MCF 10A (cell line): ENCODE data around the gene FFAR1. TPM values are rescaled to one million over a fixed set of nuclear protein-coding genes. Genes with fewer than 3 reads are reported as not detected.

ENCODE experiments used
- BruUV-seq: library from RNA; stranded (reverse); fragments of 400-500 nt; replicated peaks from 2 replicates; lab custom pipeline; 2021; lab: Mats Ljungman, UMichigan
- CTCF ChIA-PET: fragments of 300-600 bp; sonication (Branson Sonifier 250); formaldehyde crosslinking; extraction: SDS; loops from one replicate; lab custom pipeline; 2021; ENCODE audit warnings: antibody characterized with exemption, inconsistent platforms; lab: Yijun Ruan, JAX
- POLR2A ChIA-PET: fragments of 300-600, 350-650 bp; sonication (Branson Sonifier 250); formaldehyde crosslinking; extraction: SDS; loops from one replicate; lab custom pipeline; 2020; ENCODE audit warnings: antibody characterized with exemption, inconsistent platforms; lab: Yijun Ruan, JAX
- DNase-seq: peaks from one replicate; pipeline ENCODE4 v3.0.0-alpha.2; 2018; ENCODE audit not compliant: unreplicated experiment
- H3K27ac Mint-ChIP-seq: one replicate; pipeline ENCODE4 v1.8.0; 2022; ENCODE audit warnings: mild to moderate bottlenecking, low read depth, mixed read lengths; ENCODE audit not compliant: unreplicated experiment
- H3K27me3 Mint-ChIP-seq: one replicate; pipeline ENCODE4 v1.8.0; 2022; ENCODE audit warnings: mixed read lengths; ENCODE audit not compliant: insufficient read depth, unreplicated experiment
- H3K36me3 Mint-ChIP-seq: one replicate; pipeline ENCODE4 v1.8.0; 2022; ENCODE audit warnings: mild to moderate bottlenecking, moderate library complexity, mixed read lengths; ENCODE audit not compliant: insufficient read depth, unreplicated experiment
- H3K4me1 Mint-ChIP-seq: one replicate; pipeline ENCODE4 v1.8.0; 2022; ENCODE audit warnings: mixed read lengths; ENCODE audit not compliant: insufficient read depth, unreplicated experiment
- H3K4me3 Mint-ChIP-seq: one replicate; pipeline ENCODE4 v1.8.0; 2022; ENCODE audit warnings: mild to moderate bottlenecking, moderate library complexity, mixed read lengths; ENCODE audit not compliant: unreplicated experiment
- H3K9me3 Mint-ChIP-seq: one replicate; pipeline ENCODE4 v1.8.0; 2022; ENCODE audit warnings: mixed read lengths; ENCODE audit not compliant: unreplicated experiment
- intact Hi-C: fragments of 100-400 bp; cut with micrococcal nuclease; formaldehyde crosslinking; loops from 2 replicates; pipeline ENCODE4 v1.14.1; 2022
- total RNA-seq: library from RNA; stranded (reverse); gene quantifications from 2 replicates; pipeline ENCODE4 v1.2.3, GENCODE V29; 2022
- TF ChIP-seq, protein P1 (sequence below): fragments of 200-600 bp; IDR thresholded peaks from one replicate; pipeline ENCODE4 v1.8.0; 2022; ENCODE audit warnings: antibody characterized with exemption, mild to moderate bottlenecking; ENCODE audit not compliant: unreplicated experiment

The FFAR1 gene
- total RNA-seq, 1 experiment from 2014 or later, result not detected

DNA sequence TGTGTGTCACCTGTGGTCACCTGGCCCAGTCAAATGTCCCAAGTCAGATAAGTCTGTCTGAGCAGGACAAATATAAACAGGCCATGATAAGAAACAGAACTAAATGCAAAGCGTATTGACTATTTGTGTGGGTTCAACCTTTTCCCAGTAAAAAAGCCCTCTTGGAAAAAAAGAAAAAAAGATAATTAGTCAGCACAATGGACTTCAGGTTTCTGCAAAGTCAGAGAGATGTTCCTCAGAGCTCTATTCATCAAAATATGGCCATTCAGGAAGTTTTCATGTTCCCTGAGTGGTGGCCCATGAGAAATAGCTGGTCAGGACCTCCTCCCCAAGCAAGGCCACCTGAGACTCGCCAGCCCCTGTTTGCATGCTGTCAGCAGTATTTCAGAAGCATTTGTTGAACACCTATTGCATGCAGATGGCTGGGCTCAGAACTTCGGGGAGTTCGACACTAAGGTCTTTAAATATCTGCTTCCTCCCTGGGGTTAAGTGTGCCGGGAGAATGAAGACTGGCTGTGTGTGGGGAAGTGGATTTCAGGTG lies 13.2 kb downstream of the FFAR1 start:
- intact Hi-C loops, result no loop called here
- TF ChIP-seq, protein P1, sequence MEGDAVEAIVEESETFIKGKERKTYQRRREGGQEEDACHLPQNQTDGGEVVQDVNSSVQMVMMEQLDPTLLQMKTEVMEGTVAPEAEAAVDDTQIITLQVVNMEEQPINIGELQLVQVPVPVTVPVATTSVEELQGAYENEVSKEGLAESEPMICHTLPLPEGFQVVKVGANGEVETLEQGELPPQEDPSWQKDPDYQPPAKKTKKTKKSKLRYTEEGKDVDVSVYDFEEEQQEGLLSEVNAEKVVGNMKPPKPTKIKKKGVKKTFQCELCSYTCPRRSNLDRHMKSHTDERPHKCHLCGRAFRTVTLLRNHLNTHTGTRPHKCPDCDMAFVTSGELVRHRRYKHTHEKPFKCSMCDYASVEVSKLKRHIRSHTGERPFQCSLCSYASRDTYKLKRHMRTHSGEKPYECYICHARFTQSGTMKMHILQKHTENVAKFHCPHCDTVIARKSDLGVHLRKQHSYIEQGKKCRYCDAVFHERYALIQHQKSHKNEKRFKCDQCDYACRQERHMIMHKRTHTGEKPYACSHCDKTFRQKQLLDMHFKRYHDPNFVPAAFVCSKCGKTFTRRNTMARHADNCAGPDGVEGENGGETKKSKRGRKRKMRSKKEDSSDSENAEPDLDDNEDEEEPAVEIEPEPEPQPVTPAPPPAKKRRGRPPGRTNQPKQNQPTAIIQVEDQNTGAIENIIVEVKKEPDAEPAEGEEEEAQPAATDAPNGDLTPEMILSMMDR, result no peak
- ChIA-PET CTCF (no interaction called here), POLR2A (interaction anchor here (0.8 kb wide), 1 partner anchor 81 kb away, joined by 3 read pairs; no protein-coding TSS in a partner anchor)
- no TSS peak for BruUV-seq
- Mint-ChIP-seq H3K4me3 (no peak overlapping the region), H3K36me3 (no peaks in the 10 kb centered on the region), H3K27ac (no peak overlapping the region), H3K9me3 (no peaks in the 10 kb centered on the region), H3K4me1 (peaks cover 6% of the 10 kb centered on the region), H3K27me3 (peaks cover 80% of the 10 kb centered on the region)
- no peak for DNase-seq

DNA sequence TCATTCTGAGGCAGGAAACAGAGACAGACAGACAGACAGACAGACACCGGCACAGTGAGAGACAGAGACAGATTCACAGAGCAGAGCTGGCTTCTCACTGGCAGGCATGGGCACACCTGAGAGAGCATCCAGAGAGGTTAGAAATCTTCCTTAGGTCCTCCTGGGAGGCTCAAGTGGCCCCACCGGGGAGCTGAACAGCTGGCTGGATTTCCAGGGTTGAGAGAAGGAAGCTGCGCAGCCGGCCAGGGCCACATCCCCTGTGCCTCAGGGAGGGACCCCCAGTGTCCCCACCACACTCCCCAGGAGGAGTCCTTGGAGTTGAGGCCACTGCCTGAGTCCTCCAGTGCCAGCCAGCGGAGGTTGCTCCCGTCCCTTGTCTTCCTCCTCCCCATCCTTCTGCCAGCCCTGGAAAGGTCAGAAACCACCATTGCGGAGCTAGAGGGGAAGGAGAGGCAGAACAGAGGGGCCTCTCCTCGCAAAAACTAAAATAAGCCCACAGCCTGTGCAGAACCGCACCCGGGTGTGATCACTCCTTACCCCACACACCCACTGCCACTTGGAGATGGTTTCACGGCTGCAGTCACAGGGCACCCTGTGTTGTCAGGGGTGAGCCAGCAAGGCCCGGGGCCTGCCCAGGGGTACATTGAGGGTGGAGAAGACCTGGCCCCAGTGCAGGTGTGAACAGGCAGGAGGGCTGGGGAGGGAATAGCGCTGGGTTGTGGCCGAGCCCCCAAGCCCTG lies 14.7 kb downstream of the FFAR1 start:
- TF ChIP-seq, protein P1, result no peak
- intact Hi-C loops, result no loop called here
- DNase-seq, result no peak
- Mint-ChIP-seq H3K27ac (no peak overlapping the region), H3K36me3 (no peaks in the 10 kb centered on the region), H3K9me3 (no peaks in the 10 kb centered on the region), H3K27me3 (peaks cover 80% of the 10 kb centered on the region), H3K4me3 (no peak overlapping the region), H3K4me1 (peaks cover 6% of the 10 kb centered on the region)
- BruUV-seq, result no TSS peak
- CTCF ChIA-PET, result interaction anchor here (0.6 to 1.8 kb wide), 3 partner anchors 9 to 133 kb away, joined by 3 to 6 read pairs (median 3); no protein-coding TSS in a partner anchor
- POLR2A ChIA-PET, result no interaction called here

DNA sequence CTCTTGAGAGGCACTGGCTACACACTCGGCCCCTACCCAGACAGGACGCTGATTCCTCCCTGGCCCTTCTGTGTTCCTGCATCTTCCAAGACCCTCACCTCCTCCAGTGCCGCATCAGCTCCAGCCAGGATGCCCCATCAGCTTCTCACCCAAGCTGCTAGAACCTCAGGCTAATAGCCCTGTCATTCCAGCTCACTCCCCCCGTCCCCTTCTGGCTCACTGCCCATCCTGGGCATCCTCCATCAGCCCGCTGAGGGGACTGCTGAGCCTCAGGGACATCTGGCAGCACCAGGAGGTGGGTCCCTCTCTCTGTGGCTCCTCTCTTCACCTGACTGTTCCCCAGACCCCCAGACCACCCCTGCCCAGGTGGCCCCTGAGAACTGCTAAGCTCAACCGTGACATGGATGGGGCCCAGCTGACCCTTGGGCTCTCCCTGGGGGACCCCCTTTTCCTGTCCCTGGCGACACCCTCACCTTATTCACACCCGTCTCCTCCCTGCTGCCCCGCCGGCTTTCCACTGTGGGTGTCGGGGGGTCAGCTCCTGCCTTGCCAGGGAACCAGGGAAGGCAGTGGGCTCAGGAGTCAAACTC lies 15.4 kb downstream of the FFAR1 start:
- POLR2A ChIA-PET, result no interaction called here
- Mint-ChIP-seq H3K9me3 (no peaks in the 10 kb centered on the region), H3K27me3 (peaks cover 80% of the 10 kb centered on the region), H3K4me1 (peaks cover 4% of the 10 kb centered on the region), H3K4me3 (no peak overlapping the region), H3K27ac (no peak overlapping the region), H3K36me3 (no peaks in the 10 kb centered on the region)
- CTCF ChIA-PET, result interaction anchor here (0.6 to 1.8 kb wide), 4 partner anchors 10 to 132 kb away, joined by 3 to 6 read pairs (median 3); no protein-coding TSS in a partner anchor
- no TSS peak for BruUV-seq
- no peak for DNase-seq
- intact Hi-C loops, result no loop called here
- TF ChIP-seq, protein P1, result no peak
